T47D (cell line): ENCODE data around the gene C12orf42.

Experiments
- DNase-seq, 2 experiments: peaks; one replicate each; pipeline versions ENCODE4 v3.0.0 to v3.0.0-alpha.2; 2011 to 2012; ENCODE audit warnings: low read depth in 1 of 2, low spot score in 1 of 2
- JUND ChIP-seq: IDR thresholded peaks from 2 replicates; pipeline ENCODE4 v1.6.1; 2012; ENCODE audit warnings: low read depth
- in situ Hi-C: cut with HindIII; loops from 2 replicates; pipeline ENCODE4 v1.10.0; 2016; ENCODE audit warnings: low sequenced_read_pairs, low pct_unique_long_range_greater_than_20kb

Gene C12orf42

GRCh38 chr12:103301642-103302591 is 193.9 kb downstream of the C12orf42 start:
- TF ChIP-seq JUND: no peak
- in situ Hi-C loops: no loop called here
- DNase-seq: no peak

- no peak for TF ChIP-seq JUND
- DNase-seq: no peak
- in situ Hi-C loops: no loop called here
These were observed 207.8 kb downstream of the C12orf42 start for GRCh38 chr12:103288016-103288415.

GRCh38 chr12:103282124-103282523 is 213.6 kb downstream of the C12orf42 start:
- in situ Hi-C loops: no loop called here
- no peak for DNase-seq
- no peak for TF ChIP-seq JUND

- DNase-seq: no peak
- in situ Hi-C loops: no loop called here
- no peak for TF ChIP-seq JUND
These were observed 216.3 kb downstream of the C12orf42 start for GRCh38 chr12:103279444-103279843.

GRCh38 chr12:103278329-103278728 is 217.4 kb downstream of the C12orf42 start:
- DNase-seq: no peak
- in situ Hi-C loops: no loop called here
- TF ChIP-seq JUND: no peak

- no peak for TF ChIP-seq JUND
- DNase-seq: no peak
- in situ Hi-C loops: no loop called here
These were observed 222.1 kb downstream of the C12orf42 start for GRCh38 chr12:103273645-103274044.

- in situ Hi-C loops: no loop called here
- no peak for DNase-seq
- TF ChIP-seq JUND: no peak
These were observed 222.8 kb downstream of the C12orf42 start for GRCh38 chr12:103272949-103273348.

GRCh38 chr12:103269946-103270345 is 225.8 kb downstream of the C12orf42 start:
- no peak for TF ChIP-seq JUND
- DNase-seq: no peak
- in situ Hi-C loops: no loop called here

GRCh38 chr12:103268831-103269514 is 226.8 kb downstream of the C12orf42 start:
- in situ Hi-C loops: no loop called here
- DNase-seq: no peak
- TF ChIP-seq JUND: no peak

GRCh38 chr12:103257763-103258162 is 238.0 kb downstream of the C12orf42 start:
- in situ Hi-C loops: no loop called here
- TF ChIP-seq JUND: no peak

More at GRCh38 chr12:103257763-103258162, 238.0 kb downstream of the C12orf42 start:
- DNase-seq: no peak
